DOHH2 (cell line): ENCODE data around the gene GSTO1.

Source experiments
- CTCF ChIP-seq: fragments of 200-600 bp; sonication (generic); IDR thresholded peaks from one replicate; pipeline ENCODE4 v1.5.1; 2014; ENCODE audit warnings: antibody characterized with exemption, mild to moderate bottlenecking, low read depth, low read length; ENCODE audit not compliant: poor library complexity, severe bottlenecking
- EZH2phosphoT487 ChIP-seq: fragments of 200-600 bp; sonication (generic); IDR thresholded peaks from 2 replicates; pipeline ENCODE4 v1.6.1; 2017; ENCODE audit warnings: borderline replicate concordance, mild to moderate bottlenecking, antibody characterized with exemption, low read length, moderate library complexity, mixed read lengths

- TF ChIP-seq CTCF (no peak), EZH2phosphoT487 (no peak)
These were observed 11.2 kb upstream of the GSTO1 start for GRCh38 chr10:104243512-104243911.
